Mucosa of gallbladder (tissue), 1 donor: ENCODE results near the gene DNAJC18. TPM values are rescaled to one million over a fixed set of nuclear protein-coding genes. Genes with fewer than 3 reads are reported as not detected.
A peak's percentile ranks its signal among the peaks of the same experiment; 100 is the strongest.
"Not testable (repeated sequence)": the region's sequence is repeated elsewhere in the genome, so short reads cannot be mapped to it uniquely, and the experiment has no call there.

Source experiments
- DNase-seq: peaks from one replicate; pipeline ENCODE4 v3.0.0-alpha.2; 2020; ENCODE audit warnings: low spot score
- total RNA-seq: library from RNA; stranded (reverse); gene quantifications from one replicate; pipeline ENCODE4 v1.2.1, GENCODE V29; 2021
- donor health status: DM: no; HTN: no; CAD: no.

DNAJC18 gene
- total RNA-seq, 1 donor from 2014 or later: 14.6 TPM

GRCh38 chr5:139426203-139426885 is 13.0 kb downstream of the DNAJC18 start:
- no peak for DNase-seq

GRCh38 chr5:139425497-139425896 is 13.8 kb downstream of the DNAJC18 start:
- DNase-seq: no peak

- peak; percentile 74 for DNase-seq
Measured at GRCh38 chr5:139422307-139422893, 16.9 kb downstream of the DNAJC18 start.

GRCh38 chr5:139419226-139420192 is 19.8 kb downstream of the DNAJC18 start:
- no peak for DNase-seq

GRCh38 chr5:139418793-139419192 is 20.5 kb downstream of the DNAJC18 start:
- DNase-seq: no peak

GRCh38 chr5:139417214-139417613 is 22.1 kb downstream of the DNAJC18 start:
- no peak for DNase-seq

GRCh38 chr5:139416651-139417050 is 22.7 kb downstream of the DNAJC18 start:
- DNase-seq: no peak

- no peak for DNase-seq
Measured at GRCh38 chr5:139415869-139416268, 23.5 kb downstream of the DNAJC18 start.

- no peak for DNase-seq
Measured at GRCh38 chr5:139415221-139415861, 24.0 kb downstream of the DNAJC18 start.

GRCh38 chr5:139414581-139415130 is 24.7 kb downstream of the DNAJC18 start:
- no peak for DNase-seq

- no peak for DNase-seq
Measured at GRCh38 chr5:139413963-139414362, 25.4 kb downstream of the DNAJC18 start.

- DNase-seq: no peak
Measured at GRCh38 chr5:139413153-139413552, 26.2 kb downstream of the DNAJC18 start.

- no peak for DNase-seq
Measured at GRCh38 chr5:139410993-139411828, 28.1 kb downstream of the DNAJC18 start.

- no peak for DNase-seq
Measured at GRCh38 chr5:139410121-139410992, 29.0 kb downstream of the DNAJC18 start.

GRCh38 chr5:139409116-139409515 is 30.2 kb downstream of the DNAJC18 start:
- not testable (repeated sequence) for DNase-seq

GRCh38 chr5:139408191-139408590 is 31.1 kb downstream of the DNAJC18 start:
- DNase-seq: no peak

- no peak for DNase-seq
Measured at GRCh38 chr5:139407517-139407916, 31.8 kb downstream of the DNAJC18 start.

GRCh38 chr5:139406963-139407362 is 32.4 kb downstream of the DNAJC18 start:
- DNase-seq: no peak

GRCh38 chr5:139404484-139404840 is 34.9 kb downstream of the DNAJC18 start:
- DNase-seq: no peak
